Hepatocyte (in vitro differentiated cells): ENCODE measurements around the gene STARD9. TPM values are rescaled to one million over a fixed set of nuclear protein-coding genes. Genes with fewer than 3 reads are reported as not detected.

Source experiments
- DNase-seq: peaks from one replicate; pipeline ENCODE4 v3.0.0-alpha.2; 2016; ENCODE audit warnings: low spot score
- H2AFZ ChIP-seq: fragments of 200-600 bp; sonication (generic); 2 replicates; pipeline ENCODE4 v1.6.0; 2016; ENCODE audit warnings: antibody characterized with exemption, mild to moderate bottlenecking
- H3K27ac ChIP-seq: fragments of 200-600 bp; sonication (generic); 2 replicates; pipeline ENCODE4 v1.5.1; 2016; ENCODE audit warnings: mild to moderate bottlenecking
- H3K27me3 ChIP-seq: fragments of 200-600 bp; sonication (generic); 2 replicates; pipeline ENCODE4 v1.6.1; 2016
- H3K36me3 ChIP-seq: fragments of 200-600 bp; sonication (generic); replicated peaks from 2 replicates; pipeline ENCODE4 v1.5.1; 2016; ENCODE audit warnings: low read depth; ENCODE audit not compliant: insufficient read depth
- H3K4me1 ChIP-seq: fragments of 200-600 bp; sonication (generic); 2 replicates; pipeline ENCODE4 v1.5.1; 2016; ENCODE audit warnings: mild to moderate bottlenecking, moderate library complexity; ENCODE audit not compliant: insufficient read depth
- H3K4me2 ChIP-seq: fragments of 200-600 bp; sonication (generic); 2 replicates; pipeline ENCODE4 v1.6.0; 2016
- H3K4me3 ChIP-seq: fragments of 200-600 bp; sonication (generic); 2 replicates; pipeline ENCODE4 v1.5.1; 2016; ENCODE audit warnings: mild to moderate bottlenecking
- H3K79me2 ChIP-seq: fragments of 200-600 bp; sonication (generic); 2 replicates; pipeline ENCODE4 v1.6.0; 2017; ENCODE audit warnings: mild to moderate bottlenecking
- H3K9me2 ChIP-seq: fragments of 200-600 bp; sonication (generic); replicated peaks from 2 replicates; pipeline ENCODE4 v1.6.0; 2017; ENCODE audit warnings: mild to moderate bottlenecking; ENCODE audit not compliant: insufficient read depth
- H3K9me3 ChIP-seq: fragments of 200-600 bp; sonication (generic); 2 replicates; pipeline ENCODE4 v1.5.1; 2016; ENCODE audit warnings: low read depth, mild to moderate bottlenecking
- H4K20me1 ChIP-seq: fragments of 200-600 bp; sonication (generic); 2 replicates; pipeline ENCODE4 v1.6.0; 2016; ENCODE audit warnings: mild to moderate bottlenecking; ENCODE audit not compliant: insufficient read depth, poor library complexity, severe bottlenecking
- CTCF ChIP-seq: fragments of 200-600 bp; sonication (generic); IDR thresholded peaks from 2 replicates; pipeline ENCODE4 v1.5.1; 2016; ENCODE audit warnings: antibody characterized with exemption, mild to moderate bottlenecking; ENCODE audit not compliant: poor library complexity
- EZH2 ChIP-seq: fragments of 200-600 bp; sonication (generic); IDR thresholded peaks from 2 replicates; pipeline ENCODE4 v1.6.1; 2016; ENCODE audit warnings: antibody characterized with exemption, mild to moderate bottlenecking, borderline replicate concordance
- EZH2phosphoT487 ChIP-seq: fragments of 200-600 bp; sonication (generic); IDR thresholded peaks from one replicate; pipeline ENCODE4 v1.6.1; 2018; ENCODE audit warnings: antibody characterized with exemption, mild to moderate bottlenecking, low read depth, moderate library complexity; ENCODE audit not compliant: unreplicated experiment, severe bottlenecking
- WGBS: methylation state at CpG from one replicate; pipeline ENCODE4 v1.1.6; 2016; ENCODE audit warnings: low lambda C conversion rate; ENCODE audit errors: missing lambda C conversion rate; 5-methylcytosine and 5-hydroxymethylcytosine counted together
- polyA plus RNA-seq: library from polyadenylated mRNA; unstranded; fragments of >200 nt; fragmentation: Nextera tagmentation; extraction: Ambion mirVana; gene quantifications from 2 replicates; pipeline ENCODE4 v1.2.1, GENCODE V29; 2016
- total RNA-seq: library from RNA; depleted of rRNA; stranded (reverse); fragments of >200 nt; gene quantifications from 2 replicates; pipeline ENCODE4 v1.2.3, GENCODE V29; 2014

STARD9 gene
- total and polyA plus RNA-seq, 2 experiments from 2014 or later, result 0.50 to 3.0 TPM

- Histone ChIP-seq H3K27ac (peak overlapping the region; percentile 84), H4K20me1 (peaks cover 2% of the 10 kb centered on the region), H3K9me2 (no peaks in the 10 kb centered on the region), H3K9me3 (no peaks in the 10 kb centered on the region), H2AFZ (peak overlapping the region; percentile 78), H3K27me3 (no peaks in the 10 kb centered on the region), H3K79me2 (peaks cover 20% of the 10 kb centered on the region), H3K36me3 (no peaks in the 10 kb centered on the region), H3K4me1 (peaks cover 18% of the 10 kb centered on the region), H3K4me3 (peak overlapping the region; percentile 4), H3K4me2 (peak overlapping the region; percentile 85)
- TF ChIP-seq EZH2phosphoT487, result no peak
- no peak for TF ChIP-seq CTCF
- TF ChIP-seq EZH2, result no peak
- WGBS, result 87% methylated on average over 21 of the region's 21 CpGs
- DNase-seq, result no peak
Measured at GRCh38 chr15:42737529-42738328, 162.3 kb downstream of the STARD9 start.

DNA sequence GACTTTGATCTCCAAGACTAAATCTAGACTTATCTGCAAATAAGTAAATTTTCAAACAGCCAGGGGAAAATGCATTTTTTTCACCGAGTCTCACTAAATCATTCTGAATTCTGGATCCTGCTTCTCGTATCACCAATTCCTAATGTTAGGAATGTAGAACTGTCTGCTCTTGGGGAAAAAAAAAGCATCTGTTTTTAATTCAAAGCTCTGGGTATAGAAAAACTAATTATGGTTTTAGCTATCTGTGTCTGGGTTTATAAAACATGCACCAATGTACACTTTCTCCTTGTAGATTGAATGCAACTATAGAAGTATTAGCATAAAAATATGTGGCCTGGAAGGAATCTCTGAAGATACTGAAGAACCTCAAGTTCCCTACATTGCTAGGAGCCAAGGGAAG lies 166.3 kb downstream of the STARD9 start:
- TF ChIP-seq CTCF (no peak), EZH2phosphoT487 (no peak), EZH2 (no peak)
- peaks cover 8% of the 10 kb centered on the region for H3K4me1 ChIP-seq
- no peak overlapping the region for H2AFZ ChIP-seq
- no peaks in the 10 kb centered on the region for H3K9me3 ChIP-seq
- no peaks in the 10 kb centered on the region for H3K27me3 ChIP-seq
- no peak overlapping the region for H3K4me3 ChIP-seq
- WGBS, result 67% methylated on average over 2 of the region's 2 CpGs
- no peaks in the 10 kb centered on the region for H3K79me2 ChIP-seq
- H3K27ac ChIP-seq, result no peak overlapping the region
- no peak for DNase-seq
- no peaks in the 10 kb centered on the region for H3K9me2 ChIP-seq
- H3K4me2 ChIP-seq, result no peak overlapping the region
- H3K36me3 ChIP-seq, result no peaks in the 10 kb centered on the region
- no peaks in the 10 kb centered on the region for H4K20me1 ChIP-seq

DNA sequence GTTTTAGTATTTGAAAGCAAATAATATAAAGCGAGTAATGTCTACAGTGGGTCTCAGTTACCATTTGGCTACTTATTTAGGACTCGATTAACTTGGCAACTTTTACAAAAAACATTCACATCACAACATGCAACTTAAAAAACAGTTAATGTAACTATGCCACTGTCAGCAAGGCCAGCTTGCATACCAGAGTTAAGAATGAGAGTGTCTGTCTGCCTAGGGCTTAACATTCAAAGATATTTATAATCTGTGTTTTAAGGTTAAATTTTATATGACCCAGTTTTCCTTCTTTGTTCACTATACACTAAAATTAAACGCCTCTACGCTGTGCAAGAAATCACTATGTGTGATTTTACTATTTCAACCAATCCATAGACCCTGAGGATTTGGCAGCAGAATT lies 166.7 kb downstream of the STARD9 start:
- 72% methylated on average over 4 of the region's 4 CpGs for WGBS
- no peaks in the 10 kb centered on the region for H4K20me1 ChIP-seq
- no peak overlapping the region for H3K4me3 ChIP-seq
- no peak overlapping the region for H3K4me2 ChIP-seq
- H3K36me3 ChIP-seq, result no peaks in the 10 kb centered on the region
- DNase-seq, result no peak
- H3K79me2 ChIP-seq, result no peaks in the 10 kb centered on the region
- H3K27ac ChIP-seq, result no peak overlapping the region
- no peaks in the 10 kb centered on the region for H3K27me3 ChIP-seq
- no peak overlapping the region for H2AFZ ChIP-seq
- no peaks in the 10 kb centered on the region for H3K9me2 ChIP-seq
- no peak for TF ChIP-seq EZH2
- H3K4me1 ChIP-seq, result peaks cover 8% of the 10 kb centered on the region
- no peaks in the 10 kb centered on the region for H3K9me3 ChIP-seq

DNA sequence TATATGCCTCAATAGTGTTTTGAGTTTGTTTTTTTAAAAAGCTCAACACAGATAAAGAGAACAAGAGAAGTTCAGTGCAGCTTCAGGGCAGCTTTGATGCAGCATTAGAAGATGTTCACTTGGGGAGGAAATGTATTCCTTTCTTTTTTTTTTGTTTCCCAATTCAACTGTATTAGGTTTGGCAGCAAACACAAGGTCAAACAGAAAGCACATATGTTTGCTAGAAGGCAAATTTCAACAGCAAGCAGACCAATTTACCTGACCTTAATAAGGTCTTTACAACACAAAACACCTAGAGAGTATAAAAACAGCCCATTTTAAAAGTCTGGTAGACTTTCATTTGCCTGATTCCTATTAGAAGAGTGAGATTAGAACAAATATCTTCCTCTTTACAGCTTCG lies 168.8 kb downstream of the STARD9 start:
- no peaks in the 10 kb centered on the region for H3K27me3 ChIP-seq
- no peaks in the 10 kb centered on the region for H3K79me2 ChIP-seq
- H3K4me2 ChIP-seq, result no peak overlapping the region
- H3K4me1 ChIP-seq, result no peaks in the 10 kb centered on the region
- no peaks in the 10 kb centered on the region for H3K9me2 ChIP-seq
- H3K36me3 ChIP-seq, result no peaks in the 10 kb centered on the region
- TF ChIP-seq EZH2, result no peak
- TF ChIP-seq CTCF, result no peak
- H3K9me3 ChIP-seq, result no peaks in the 10 kb centered on the region
- DNase-seq, result no peak
- H4K20me1 ChIP-seq, result no peaks in the 10 kb centered on the region
- no peak overlapping the region for H3K27ac ChIP-seq
- 100% methylated on average over 1 of the region's 1 CpG for WGBS
- no peak overlapping the region for H2AFZ ChIP-seq
- no peak overlapping the region for H3K4me3 ChIP-seq
